ENCODE measurements around the gene PSMD13. TPM values are rescaled to one million over a fixed set of nuclear protein-coding genes. Genes with fewer than 3 reads are reported as not detected.
A peak's percentile ranks its signal among the peaks of the same experiment; 100 is the strongest.

The PSMD13 gene
- total and polyA plus RNA-seq, 2 of the 4 experiments (the other 2 are of a cell fraction), result 177 to 217 TPM

GRCh38 chr11:257766-258493, 21.2 kb downstream of the PSMD13 start:
- peaks cover 10% of the 10 kb centered on the region for H3K27me3 ChIP-seq (ENCODE audit: control insufficient read depth, insufficient read depth, low read length)
- no peak overlapping the region for H3K9ac ChIP-seq (ENCODE audit: low read depth, low read length)
- H4K20me1 ChIP-seq (ENCODE audit: insufficient read depth, low read length), result no peaks in the 10 kb centered on the region; the same call in 1 of the 2 replicates
- H2BK15ac ChIP-seq (ENCODE audit: low read depth, low read length), result no peak overlapping the region
- no peak overlapping the region for H3K4ac ChIP-seq (ENCODE audit: low read depth, low read length)
- WGBS, 2 experiments (ENCODE audit: extremely low coverage in 2 of 2, insufficient read length in 1 of 2), result 44% methylated on average over 2 of the region's 15 CpGs; no CpG with 5 or more reads in 1 of the 2 experiments
- no peak overlapping the region for H2AK5ac ChIP-seq (ENCODE audit: low read depth, low read length)
- no TSS peak for BruUV-seq (replicated peaks)
- no peak overlapping the region for H3K14ac ChIP-seq (replicated peaks; ENCODE audit: low read depth, low read length)
- CTCF ChIA-PET, result no interaction called here
- ATAC-seq (ENCODE audit: low read depth) (no peak), DNase-seq (no peak)
- no peak overlapping the region for H4K91ac ChIP-seq (ENCODE audit: insufficient read depth, low read depth, low read length)
- H2AFZ ChIP-seq (replicated peaks; ENCODE audit: low read length, poor library complexity), result no peak overlapping the region
- H3K9me1 ChIP-seq (ENCODE audit: insufficient read depth, low read length), result no peaks in the 10 kb centered on the region; the same call in 1 of the 2 replicates
- no peak overlapping the region for H3K18ac ChIP-seq (ENCODE audit: low read depth, low read length)
- H3K23ac ChIP-seq (ENCODE audit: low read depth, low read length), result no peak overlapping the region
- TF ChIP-seq RAD21 (IDR thresholded peaks at IDR 0.05; ENCODE audit: low read length), result peak; percentile 5; the same call in 1 of the 2 replicates
- TF ChIP-seq CTCF (conservative IDR thresholded peaks at IDR 0.05; ENCODE audit: low read depth, low read length), result peak; percentile 14; the same call in 1 of the 2 replicates
- no peak for TF ChIP-seq MXI1 (IDR thresholded peaks at IDR 0.05; ENCODE audit: borderline replicate concordance, low read depth, low read length)
- H3K56ac ChIP-seq (ENCODE audit: extremely low read depth, insufficient read depth, low read length), result no peak overlapping the region
- no peak overlapping the region for H2AK9ac ChIP-seq (replicated peaks; ENCODE audit: low read depth, low read length, poor library complexity)
- H2BK20ac ChIP-seq (ENCODE audit: low read depth, low read length), result no peak overlapping the region
- in situ Hi-C loops (cut with MboI; ENCODE audit: low sequenced_read_pairs), result no loop called here
- no peak overlapping the region for H3K4me2 ChIP-seq (ENCODE audit: low read depth, low read length)
- no peaks in the 10 kb centered on the region for H3K4me1 ChIP-seq (ENCODE audit: control insufficient read depth, insufficient read depth, low read length)
- H2BK120ac ChIP-seq (ENCODE audit: low read depth, low read length), result no peak overlapping the region
- POLR2A ChIA-PET (ENCODE audit: unreplicated experiment), result no interaction called here
- dilution Hi-C loops (cut with HindIII; ENCODE audit: low sequenced_read_pairs, unreplicated experiment), result no loop called here
- H3K36me3 ChIP-seq (ENCODE audit: control insufficient read depth, insufficient read depth, low read length), result peaks cover 9% of the 10 kb centered on the region
- no peak overlapping the region for H3K27ac ChIP-seq (ENCODE audit: insufficient read depth, low read length)
- H3K4me3 ChIP-seq (ENCODE audit: insufficient read depth, low read depth, low read length), result no peak overlapping the region
- no peak overlapping the region for H4K8ac ChIP-seq (ENCODE audit: low read depth in 2 of 2, low read length in 2 of 2)
- H2BK5ac ChIP-seq (ENCODE audit: low read depth, low read length, poor library complexity, severe bottlenecking), result no peak overlapping the region
- no peaks in the 10 kb centered on the region for H3K9me3 ChIP-seq (ENCODE audit: control insufficient read depth, insufficient read depth, low read length)
- no peaks in the 10 kb centered on the region; a peak in 1 of 4 replicates for H3K79me1 ChIP-seq (ENCODE audit: low read depth in 1 of 2, low read length in 2 of 2)
- intact Hi-C loops (cut with micrococcal nuclease), result no loop called here
- H4K5ac ChIP-seq (ENCODE audit: low read depth, low read length), result no peak overlapping the region
